ENCODE results near the gene INTS1.
A peak's percentile ranks its signal among the peaks of the same experiment; 100 is the strongest.

GRCh38 chr7:1545417-1546246, 41.4 kb upstream of the INTS1 start:
- TF ChIP-seq CTCF (IDR thresholded peaks at IDR 0.05 in 4 of 5, conservative IDR thresholded peaks at IDR 0.05 in 1 of 5) = peak in 1 of 5 experiments; percentile 22
- TF ChIP-seq POLR2A (IDR thresholded peaks at IDR 0.05) = no peak

Data from gastrocnemius medialis (tissue), 4 donors.